SK-N-SH (cell line): Measurements from ENCODE around the gene NUDCD3. TPM values are rescaled to one million over a fixed set of nuclear protein-coding genes. Genes with fewer than 3 reads are reported as not detected.

ENCODE experiments used
- CTCF ChIA-PET: fragments of 300-600, 350-600 bp; formaldehyde crosslinking; extraction: SDS; loops from one replicate; lab custom pipeline; 2021; lab: Yijun Ruan, JAX
- POLR2A ChIA-PET: fragments of 350-600 bp; sonication (Branson Sonifier 250); formaldehyde crosslinking; extraction: SDS; loops from one replicate; lab custom pipeline; 2020; ENCODE audit warnings: antibody characterized with exemption, inconsistent platforms; lab: Yijun Ruan, JAX
- DNase-seq: peaks from one replicate; pipeline ENCODE4 v3.0.0; 2012
- H2AFZ ChIP-seq: fragments of 200-600 bp; sonication (generic); 2 replicates; pipeline ENCODE4 v1.8.1; 2016; ENCODE audit warnings: antibody characterized with exemption, mild to moderate bottlenecking, low read depth
- H3F3A ChIP-seq: fragments of 200-600 bp; sonication (generic); replicated peaks from 2 replicates; pipeline ENCODE3; 2016; ENCODE audit warnings: antibody characterized with exemption, mild to moderate bottlenecking; ENCODE audit not compliant: insufficient read depth
- H3K27ac ChIP-seq, 2 experiments: fragments of 200-500 bp in 1 of 2; fragments of 200-600 bp in 1 of 2; sonication (Bioruptor generic) in 1 of 2; sonication (generic), shearing (Covaris generic) in 1 of 2; 2 replicates each; pipeline versions ENCODE4 v1.5.1 to v1.6.1; 2014 to 2016; ENCODE audit warnings: low read depth in 2 of 2, inconsistent platforms in 1 of 2, low read length in 1 of 2, mild to moderate bottlenecking in 1 of 2, mixed read lengths in 1 of 2
- H3K27me3 ChIP-seq: fragments of 200-600 bp; sonication (generic), shearing (Covaris generic); 2 replicates; pipeline ENCODE4 v1.6.1; 2016; ENCODE audit warnings: mixed run types; ENCODE audit not compliant: insufficient read depth
- H3K36me3 ChIP-seq, 2 experiments: fragments of 200-500 bp in 1 of 2; fragments of 200-600 bp in 1 of 2; sonication (Bioruptor generic) in 1 of 2; sonication (generic) in 1 of 2; replicated peaks in 1 of 2; 2 replicates each; pipeline versions ENCODE3 to v1.5.1; 2014 to 2016; ENCODE audit warnings: low read length in 1 of 2, mild to moderate bottlenecking in 1 of 2; ENCODE audit not compliant: insufficient read depth in 2 of 2, control insufficient read depth in 1 of 2
- H3K4me1 ChIP-seq, 2 experiments: fragments of 200-500 bp in 1 of 2; fragments of 200-600 bp in 1 of 2; sonication (Bioruptor generic) in 1 of 2; sonication (generic), shearing (Covaris generic) in 1 of 2; 2 replicates each; pipeline versions ENCODE4 v1.5.1 to v1.6.1; 2014 to 2016; ENCODE audit warnings: low read depth in 1 of 2, low read length in 1 of 2, mixed run types in 1 of 2; ENCODE audit not compliant: insufficient read depth in 2 of 2, control insufficient read depth in 1 of 2
- H3K4me2 ChIP-seq: fragments of 200-600 bp; sonication (generic), shearing (Covaris generic); 2 replicates; pipeline ENCODE4 v1.6.1; 2017; ENCODE audit warnings: mixed run types
- H3K4me3 ChIP-seq, 2 experiments: fragments of 200-500 bp in 1 of 2; fragments of 200-600 bp in 1 of 2; sonication (Bioruptor generic) in 1 of 2; sonication (generic), shearing (Covaris generic) in 1 of 2; 2 replicates each; pipeline versions ENCODE4 v1.5.1 to v1.8.1; 2014 to 2016; ENCODE audit warnings: low read depth in 2 of 2, inconsistent platforms in 1 of 2, low read length in 1 of 2, mild to moderate bottlenecking in 1 of 2, mixed read lengths in 1 of 2, moderate library complexity in 1 of 2
- H3K79me2 ChIP-seq: fragments of 200-600 bp; sonication (generic); 2 replicates; pipeline ENCODE4 v1.8.1; 2017; ENCODE audit warnings: mild to moderate bottlenecking; ENCODE audit not compliant: insufficient read depth
- H3K9ac ChIP-seq: fragments of 200-600 bp; sonication (generic); 2 replicates; pipeline ENCODE4 v1.6.1; 2017; ENCODE audit warnings: mixed run types
- H3K9me2 ChIP-seq: fragments of 200-600 bp; sonication (generic); 2 replicates; pipeline ENCODE4 v1.6.1; 2017; ENCODE audit warnings: mixed run types
- H3K9me3 ChIP-seq: fragments of 200-600 bp; sonication (generic); 2 replicates; pipeline ENCODE4 v1.6.1; 2017; ENCODE audit warnings: mixed run types, mild to moderate bottlenecking, moderate library complexity
- H4K20me1 ChIP-seq: fragments of 200-600 bp; sonication (generic); 2 replicates; pipeline ENCODE4 v1.6.1; 2017; ENCODE audit warnings: mild to moderate bottlenecking, mixed run types; ENCODE audit not compliant: insufficient read depth
- CHD2 ChIP-seq: fragments of 150-350 bp; IDR thresholded peaks from 2 replicates; pipeline ENCODE4 v1.6.1; 2018; ENCODE audit warnings: low read length; ENCODE audit not compliant: partially characterized antibody
- ELF1 ChIP-seq: IDR thresholded peaks from 2 replicates; pipeline ENCODE4 v1.4.0; 2012
- EP300 ChIP-seq, 2 experiments: IDR thresholded peaks; 2 replicates each; pipeline versions ENCODE4 v1.4.0 to v1.6.1; 2012; ENCODE audit warnings: borderline replicate concordance in 1 of 2, low read depth in 1 of 2, low read length in 1 of 2
- EZH2phosphoT487 ChIP-seq: fragments of 200-600 bp; sonication (generic); IDR thresholded peaks from 2 replicates; pipeline ENCODE4 v1.6.1; 2017; ENCODE audit warnings: low read depth, mixed run types, mild to moderate bottlenecking, antibody characterized with exemption, moderate library complexity, borderline replicate concordance
- FOSL2 ChIP-seq: IDR thresholded peaks from 2 replicates; pipeline ENCODE4 v1.4.0; 2012; ENCODE audit warnings: low read depth, mild to moderate bottlenecking, moderate library complexity, borderline replicate concordance
- FOXM1 ChIP-seq: IDR thresholded peaks from 2 replicates; pipeline ENCODE4 v1.4.0; 2012; ENCODE audit warnings: low read depth, mild to moderate bottlenecking
- JUND ChIP-seq: IDR thresholded peaks from 2 replicates; pipeline ENCODE4 v1.4.0; 2012
- MXI1 ChIP-seq: IDR thresholded peaks from 2 replicates; pipeline ENCODE4 v1.6.1; 2012; ENCODE audit warnings: mild to moderate bottlenecking, low read depth, low read length, improper control_type of control experiment
- NFIC ChIP-seq: IDR thresholded peaks from 2 replicates; pipeline ENCODE4 v1.4.0; 2012; ENCODE audit warnings: borderline replicate concordance
- POLR2AphosphoS5 ChIP-seq: IDR thresholded peaks from 2 replicates; pipeline ENCODE4 v1.6.1; 2012; ENCODE audit warnings: low read depth, low read length
- RXRA ChIP-seq: IDR thresholded peaks from 2 replicates; pipeline ENCODE4 v1.4.0; 2012; ENCODE audit warnings: low read depth, mild to moderate bottlenecking, borderline replicate concordance
- SMC3 ChIP-seq: IDR thresholded peaks from 2 replicates; pipeline ENCODE4 v1.6.1; 2012; ENCODE audit warnings: low read depth, low read length, improper control_type of control experiment
- TAF1 ChIP-seq: IDR thresholded peaks from 2 replicates; pipeline ENCODE4 v1.6.1; 2012; ENCODE audit warnings: low read depth, mild to moderate bottlenecking, low read length, moderate library complexity, borderline replicate concordance
- TEAD4 ChIP-seq: IDR thresholded peaks from 2 replicates; pipeline ENCODE4 v1.4.0; 2012; ENCODE audit warnings: mild to moderate bottlenecking, borderline replicate concordance; ENCODE audit not compliant: insufficient read depth
- YY1 ChIP-seq: IDR thresholded peaks from 2 replicates; pipeline ENCODE4 v1.4.0; 2012; ENCODE audit warnings: low read depth, mild to moderate bottlenecking
- WGBS: methylation state at CpG from one replicate; pipeline ENCODE4 v1.1.6; 2017; ENCODE audit warnings: low lambda C conversion rate; 5-methylcytosine and 5-hydroxymethylcytosine counted together
- polyA plus RNA-seq, 3 experiments: library from polyadenylated mRNA; depleted of rRNA; stranded (reverse); fragments of >200 nt; gene quantifications; 2 replicates each; pipeline ENCODE4 v1.2.3, GENCODE V29; 2012
- TF ChIP-seq, protein P1 (sequence below): IDR thresholded peaks from 2 replicates; pipeline ENCODE4; 2012
- TF ChIP-seq, protein P2 (sequence below): IDR thresholded peaks from 2 replicates; pipeline ENCODE4 v1.4.0; 2012; ENCODE audit warnings: low read depth, borderline replicate concordance
- TF ChIP-seq, protein P3 (sequence below): IDR thresholded peaks from 2 replicates; pipeline ENCODE4 v1.4.0; 2012; ENCODE audit warnings: low read depth, borderline replicate concordance
- TF ChIP-seq, protein P4 (sequence below): fragments of 200-600 bp; sonication (generic); IDR thresholded peaks from 2 replicates; pipeline ENCODE4 v1.6.1; 2017; ENCODE audit warnings: antibody characterized with exemption, mild to moderate bottlenecking, moderate library complexity

The NUDCD3 gene
- polyA plus RNA-seq, 1 of the 3 experiments (the other 2 are of a cell fraction): 66.0 TPM

DNA sequence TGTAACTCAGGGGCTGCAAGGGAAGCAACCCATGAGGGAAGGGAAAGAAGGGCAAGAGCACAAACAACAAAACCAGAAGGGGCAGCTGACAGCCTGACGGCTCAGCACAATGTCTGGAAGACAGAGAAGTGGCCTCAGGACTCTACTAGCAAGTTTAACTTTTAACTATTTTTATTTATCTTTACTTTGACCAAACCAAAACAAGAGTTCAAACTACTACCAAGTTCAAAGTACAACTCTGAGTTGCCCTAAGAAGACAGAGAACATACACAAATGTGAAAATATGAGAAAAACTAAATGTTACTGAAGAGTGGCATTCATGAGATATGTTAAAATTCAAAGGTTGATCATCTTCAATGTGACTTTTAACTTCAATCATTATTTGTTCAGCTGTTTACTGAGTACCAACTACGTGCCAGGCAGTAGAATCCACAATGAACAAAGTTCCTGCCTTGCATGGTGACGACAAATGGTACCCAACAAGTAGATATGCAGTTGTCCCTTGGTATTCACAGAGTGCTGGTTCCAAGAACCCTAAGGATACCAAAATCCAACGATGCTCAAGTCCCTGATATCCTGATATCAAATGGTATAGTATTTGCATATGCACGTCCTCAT, 19.7 kb downstream of the NUDCD3 start:
- Histone ChIP-seq H3K4me1 (peaks cover 24 to 40% of the 10 kb centered on the region in 2 experiments), H3K4me2 (no peak overlapping the region), H3K27me3 (no peaks in the 10 kb centered on the region), H3K4me3 (no peak overlapping the region), H3K27ac (peak overlapping the region in 1 of 2 experiments; percentile 45; a peak in 2 of 4 replicates), H2AFZ (no peak overlapping the region), H4K20me1 (peaks cover 50% of the 10 kb centered on the region), H3K79me2 (peaks cover 98% of the 10 kb centered on the region), H3K9me2 (no peaks in the 10 kb centered on the region), H3K36me3 (peaks cover 62 to 85% of the 10 kb centered on the region in 2 experiments), H3K9ac (no peak overlapping the region), H3F3A (peaks cover 32% of the 10 kb centered on the region), H3K9me3 (no peaks in the 10 kb centered on the region)
- CTCF ChIA-PET: interaction anchor here (1.1 to 2.5 kb wide), 6 partner anchors 17 to 230 kb away, joined by 3 to 17 read pairs (median 4); no protein-coding TSS in a partner anchor
- POLR2A ChIA-PET: interaction anchor here (0.9 kb wide), 1 partner anchor 20 kb away, joined by 4 read pairs; the partner anchor contains the start of gene NUDCD3
- DNase-seq: no peak
- TF ChIP-seq FOSL2 (no peak), YY1 (no peak), TAF1 (no peak), JUND (no peak), EZH2phosphoT487 (no peak), EP300 (IDR thresholded peaks at IDR 0.05; ENCODE audit: borderline replicate concordance in 1 of 2, low read depth in 1 of 2, low read length in 1 of 2) (no peak), ELF1 (no peak), FOXM1 (no peak), SMC3 (no peak), POLR2AphosphoS5 (no peak), TEAD4 (no peak), MXI1 (no peak), RXRA (no peak), CHD2 (no peak), NFIC (no peak)
- TF ChIP-seq, protein P1, sequence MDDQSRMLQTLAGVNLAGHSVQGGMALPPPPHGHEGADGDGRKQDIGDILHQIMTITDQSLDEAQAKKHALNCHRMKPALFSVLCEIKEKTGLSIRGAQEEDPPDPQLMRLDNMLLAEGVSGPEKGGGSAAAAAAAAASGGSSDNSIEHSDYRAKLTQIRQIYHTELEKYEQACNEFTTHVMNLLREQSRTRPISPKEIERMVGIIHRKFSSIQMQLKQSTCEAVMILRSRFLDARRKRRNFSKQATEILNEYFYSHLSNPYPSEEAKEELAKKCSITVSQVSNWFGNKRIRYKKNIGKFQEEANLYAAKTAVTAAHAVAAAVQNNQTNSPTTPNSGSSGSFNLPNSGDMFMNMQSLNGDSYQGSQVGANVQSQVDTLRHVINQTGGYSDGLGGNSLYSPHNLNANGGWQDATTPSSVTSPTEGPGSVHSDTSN: no peak
- TF ChIP-seq, protein P2, sequence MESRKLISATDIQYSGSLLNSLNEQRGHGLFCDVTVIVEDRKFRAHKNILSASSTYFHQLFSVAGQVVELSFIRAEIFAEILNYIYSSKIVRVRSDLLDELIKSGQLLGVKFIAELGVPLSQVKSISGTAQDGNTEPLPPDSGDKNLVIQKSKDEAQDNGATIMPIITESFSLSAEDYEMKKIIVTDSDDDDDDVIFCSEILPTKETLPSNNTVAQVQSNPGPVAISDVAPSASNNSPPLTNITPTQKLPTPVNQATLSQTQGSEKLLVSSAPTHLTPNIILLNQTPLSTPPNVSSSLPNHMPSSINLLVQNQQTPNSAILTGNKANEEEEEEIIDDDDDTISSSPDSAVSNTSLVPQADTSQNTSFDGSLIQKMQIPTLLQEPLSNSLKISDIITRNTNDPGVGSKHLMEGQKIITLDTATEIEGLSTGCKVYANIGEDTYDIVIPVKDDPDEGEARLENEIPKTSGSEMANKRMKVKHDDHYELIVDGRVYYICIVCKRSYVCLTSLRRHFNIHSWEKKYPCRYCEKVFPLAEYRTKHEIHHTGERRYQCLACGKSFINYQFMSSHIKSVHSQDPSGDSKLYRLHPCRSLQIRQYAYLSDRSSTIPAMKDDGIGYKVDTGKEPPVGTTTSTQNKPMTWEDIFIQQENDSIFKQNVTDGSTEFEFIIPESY: no peak
- TF ChIP-seq, protein P3, sequence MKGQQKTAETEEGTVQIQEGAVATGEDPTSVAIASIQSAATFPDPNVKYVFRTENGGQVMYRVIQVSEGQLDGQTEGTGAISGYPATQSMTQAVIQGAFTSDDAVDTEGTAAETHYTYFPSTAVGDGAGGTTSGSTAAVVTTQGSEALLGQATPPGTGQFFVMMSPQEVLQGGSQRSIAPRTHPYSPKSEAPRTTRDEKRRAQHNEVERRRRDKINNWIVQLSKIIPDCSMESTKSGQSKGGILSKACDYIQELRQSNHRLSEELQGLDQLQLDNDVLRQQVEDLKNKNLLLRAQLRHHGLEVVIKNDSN: no peak
- TF ChIP-seq, protein P4, sequence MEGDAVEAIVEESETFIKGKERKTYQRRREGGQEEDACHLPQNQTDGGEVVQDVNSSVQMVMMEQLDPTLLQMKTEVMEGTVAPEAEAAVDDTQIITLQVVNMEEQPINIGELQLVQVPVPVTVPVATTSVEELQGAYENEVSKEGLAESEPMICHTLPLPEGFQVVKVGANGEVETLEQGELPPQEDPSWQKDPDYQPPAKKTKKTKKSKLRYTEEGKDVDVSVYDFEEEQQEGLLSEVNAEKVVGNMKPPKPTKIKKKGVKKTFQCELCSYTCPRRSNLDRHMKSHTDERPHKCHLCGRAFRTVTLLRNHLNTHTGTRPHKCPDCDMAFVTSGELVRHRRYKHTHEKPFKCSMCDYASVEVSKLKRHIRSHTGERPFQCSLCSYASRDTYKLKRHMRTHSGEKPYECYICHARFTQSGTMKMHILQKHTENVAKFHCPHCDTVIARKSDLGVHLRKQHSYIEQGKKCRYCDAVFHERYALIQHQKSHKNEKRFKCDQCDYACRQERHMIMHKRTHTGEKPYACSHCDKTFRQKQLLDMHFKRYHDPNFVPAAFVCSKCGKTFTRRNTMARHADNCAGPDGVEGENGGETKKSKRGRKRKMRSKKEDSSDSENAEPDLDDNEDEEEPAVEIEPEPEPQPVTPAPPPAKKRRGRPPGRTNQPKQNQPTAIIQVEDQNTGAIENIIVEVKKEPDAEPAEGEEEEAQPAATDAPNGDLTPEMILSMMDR: no peak
- WGBS: 86% methylated on average over 5 of the region's 5 CpGs
